GM20000 (cell line): Measurements from ENCODE around the gene OR2AE1.

Experiments
- DNase-seq: peaks from one replicate; pipeline ENCODE4 v3.0.0; 2012; ENCODE audit warnings: low spot score
- TF ChIP-seq, protein P1 (sequence below): IDR thresholded peaks from 2 replicates; pipeline ENCODE4 v1.5.1; 2012; ENCODE audit warnings: mild to moderate bottlenecking, control low read depth; ENCODE audit errors: extremely low read depth, missing control alignments

The OR2AE1 gene

DNA sequence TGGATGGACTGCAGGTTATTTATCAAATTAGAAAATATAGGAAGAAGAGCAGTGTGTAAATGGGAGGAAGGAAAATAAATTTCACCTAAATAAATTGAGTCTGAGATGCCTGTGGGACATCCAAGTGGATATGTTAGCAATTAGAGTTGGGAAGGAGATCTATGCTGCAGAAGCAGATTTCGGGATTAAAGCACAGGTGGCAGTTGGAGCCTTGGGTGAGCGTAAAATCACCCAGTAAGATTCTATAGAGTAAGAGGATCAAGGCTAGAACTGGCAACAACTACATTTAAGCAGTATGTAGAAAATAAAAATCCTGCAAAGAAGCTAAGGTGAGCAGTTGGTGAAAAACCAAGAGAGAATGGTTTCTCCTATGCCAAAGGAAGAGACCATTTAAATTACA lies 34.1 kb upstream of the OR2AE1 start:
- no peak for DNase-seq
- TF ChIP-seq, protein P1, sequence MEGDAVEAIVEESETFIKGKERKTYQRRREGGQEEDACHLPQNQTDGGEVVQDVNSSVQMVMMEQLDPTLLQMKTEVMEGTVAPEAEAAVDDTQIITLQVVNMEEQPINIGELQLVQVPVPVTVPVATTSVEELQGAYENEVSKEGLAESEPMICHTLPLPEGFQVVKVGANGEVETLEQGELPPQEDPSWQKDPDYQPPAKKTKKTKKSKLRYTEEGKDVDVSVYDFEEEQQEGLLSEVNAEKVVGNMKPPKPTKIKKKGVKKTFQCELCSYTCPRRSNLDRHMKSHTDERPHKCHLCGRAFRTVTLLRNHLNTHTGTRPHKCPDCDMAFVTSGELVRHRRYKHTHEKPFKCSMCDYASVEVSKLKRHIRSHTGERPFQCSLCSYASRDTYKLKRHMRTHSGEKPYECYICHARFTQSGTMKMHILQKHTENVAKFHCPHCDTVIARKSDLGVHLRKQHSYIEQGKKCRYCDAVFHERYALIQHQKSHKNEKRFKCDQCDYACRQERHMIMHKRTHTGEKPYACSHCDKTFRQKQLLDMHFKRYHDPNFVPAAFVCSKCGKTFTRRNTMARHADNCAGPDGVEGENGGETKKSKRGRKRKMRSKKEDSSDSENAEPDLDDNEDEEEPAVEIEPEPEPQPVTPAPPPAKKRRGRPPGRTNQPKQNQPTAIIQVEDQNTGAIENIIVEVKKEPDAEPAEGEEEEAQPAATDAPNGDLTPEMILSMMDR = no peak

DNA sequence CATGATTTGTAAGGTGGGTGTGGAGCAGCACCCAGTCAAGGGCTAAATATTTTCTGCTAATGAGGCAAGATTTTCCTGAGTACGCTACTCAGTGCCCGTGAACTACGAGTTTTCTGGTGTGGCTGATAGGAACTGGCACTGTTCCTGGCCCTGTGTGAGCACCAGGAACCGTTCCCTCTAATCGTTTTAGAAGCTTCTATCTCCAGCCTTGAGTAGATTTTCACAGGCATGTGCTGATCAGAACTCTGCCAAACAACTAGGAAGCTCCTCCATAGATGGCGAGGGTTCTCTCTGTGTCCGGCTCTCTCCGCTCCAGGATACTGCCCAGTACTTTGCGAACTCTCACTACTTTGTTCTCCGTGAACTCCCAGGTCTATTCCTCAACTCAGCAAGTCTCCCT lies 24.7 kb upstream of the OR2AE1 start:
- no peak for DNase-seq
- TF ChIP-seq, protein P1 = no peak

DNA sequence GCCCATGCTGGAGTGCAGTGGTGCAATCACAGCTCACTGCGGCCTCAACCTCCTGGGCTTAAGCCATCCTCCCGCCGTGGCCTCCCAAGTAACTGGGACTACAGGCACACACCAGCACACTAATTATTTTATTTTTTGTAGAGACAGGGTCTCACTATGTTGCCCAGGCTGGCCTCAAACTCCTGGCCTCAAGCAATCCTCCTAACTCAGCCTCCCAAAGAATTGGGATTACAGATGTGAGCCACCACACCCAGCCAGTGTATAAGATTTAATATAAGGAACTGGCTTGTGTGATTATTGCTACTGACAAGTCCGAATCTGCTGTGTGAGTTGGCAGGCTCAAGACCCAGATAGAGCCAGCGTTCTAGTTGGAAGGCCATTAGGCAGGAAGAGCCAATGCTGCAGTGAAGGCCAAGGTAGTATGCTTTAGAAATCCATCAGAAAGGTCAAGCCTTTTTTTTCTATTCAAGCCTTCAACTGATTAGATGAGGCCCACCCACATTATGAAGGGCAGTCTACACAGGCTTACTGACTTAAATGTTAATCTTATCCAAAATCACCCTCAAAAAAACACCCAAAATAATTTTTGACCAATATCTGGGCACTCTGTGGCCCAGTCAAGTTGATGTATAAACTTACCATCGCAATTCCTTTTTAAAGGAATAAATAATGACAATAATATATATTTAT lies 23.1 kb upstream of the OR2AE1 start:
- DNase-seq = no peak
- TF ChIP-seq, protein P1 = no peak

DNA sequence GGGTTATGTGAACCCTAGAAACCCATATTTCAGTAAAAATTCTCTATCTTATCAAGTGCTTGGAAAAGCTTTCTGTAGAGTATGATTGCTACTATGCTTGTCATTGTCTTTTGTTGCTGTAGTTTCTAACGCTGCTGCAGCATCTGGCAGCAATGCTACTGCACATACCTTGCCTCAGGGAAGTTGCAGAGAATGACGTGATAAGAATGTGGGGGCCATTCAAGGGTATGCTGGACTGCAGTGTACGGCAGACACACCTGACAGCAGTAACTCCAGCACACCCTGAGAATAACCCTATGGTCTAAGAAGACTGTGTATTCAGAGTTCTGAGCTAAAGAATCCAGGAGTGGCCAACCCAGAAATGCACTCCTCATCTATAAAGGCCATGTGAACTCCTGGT lies 22.0 kb upstream of the OR2AE1 start:
- TF ChIP-seq, protein P1 = no peak

DNA sequence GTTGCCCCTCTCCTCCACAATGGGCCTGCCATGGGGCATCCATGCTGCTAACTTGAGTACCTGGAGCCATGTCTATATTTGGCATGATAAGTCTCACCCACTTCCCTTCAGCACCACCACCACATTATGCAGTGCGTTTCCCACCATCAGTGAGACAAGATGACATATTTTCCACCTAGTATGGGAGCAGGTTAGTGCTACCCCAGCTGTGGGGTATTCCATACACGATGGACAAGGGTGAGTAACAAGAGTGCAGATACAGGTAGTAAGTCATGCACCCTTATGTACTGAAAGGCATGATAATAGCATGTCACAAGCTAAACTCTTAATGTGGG lies 21.2 kb upstream of the OR2AE1 start:
- TF ChIP-seq, protein P1 = no peak
- DNase-seq = no peak

More for the DNA sequence above, 22.0 kb upstream of the OR2AE1 start:
- no peak for DNase-seq

DNA sequence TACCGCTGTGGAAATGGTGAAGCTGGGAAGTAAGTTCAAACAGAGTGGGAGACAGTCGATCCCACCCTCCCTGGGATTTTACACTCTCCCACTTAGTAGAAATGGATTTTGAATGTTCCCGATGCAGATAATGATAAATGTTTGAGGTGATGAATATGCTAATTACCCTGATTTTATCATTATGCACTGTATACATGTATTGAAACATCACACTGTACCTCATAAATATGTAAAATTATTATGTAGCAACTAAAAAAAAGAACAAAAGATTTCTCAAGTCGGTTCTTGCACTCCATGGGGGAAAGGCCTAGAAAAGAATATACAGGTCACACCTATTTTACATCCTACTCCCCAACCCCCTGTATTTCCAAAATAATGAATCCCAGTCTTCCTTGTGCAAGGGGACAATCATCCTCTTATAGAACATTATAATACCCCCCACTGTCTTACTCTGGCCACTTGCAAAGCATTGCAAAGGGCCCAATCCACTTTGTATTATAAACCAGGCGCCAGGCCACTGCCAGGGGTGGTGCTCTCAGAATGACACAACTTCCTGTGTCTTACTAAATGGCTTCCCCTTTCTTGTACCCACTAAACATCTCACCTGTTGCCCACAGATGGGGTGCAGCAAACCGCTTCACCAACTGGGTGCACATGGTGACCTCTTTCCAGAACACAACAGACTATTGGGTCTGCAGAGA lies 20.6 kb upstream of the OR2AE1 start:
- TF ChIP-seq, protein P1 = no peak

DNA sequence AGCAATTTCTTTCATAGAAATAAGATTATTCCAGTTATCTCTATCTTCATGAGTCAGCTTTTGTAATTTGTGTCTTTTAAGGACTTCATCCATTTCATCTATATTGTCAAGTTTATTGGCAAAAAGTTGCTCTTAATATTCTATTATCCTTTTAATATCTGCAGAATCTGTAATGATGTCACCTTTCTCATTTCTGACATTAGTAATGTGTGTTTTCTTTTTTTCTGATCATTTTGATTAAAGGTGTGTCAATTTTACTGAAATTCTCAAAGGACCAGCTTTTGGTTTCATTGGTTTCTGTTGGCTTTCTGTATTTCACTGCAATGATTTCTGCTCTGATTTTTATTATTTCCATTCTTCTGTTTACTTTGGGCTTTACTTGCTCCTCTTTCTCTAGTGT lies 17.9 kb upstream of the OR2AE1 start:
- TF ChIP-seq, protein P1 = no peak
- no peak for DNase-seq

More for the DNA sequence above, 20.6 kb upstream of the OR2AE1 start:
- no peak for DNase-seq
